OCI-LY1 (cell line): ENCODE results near the gene WFDC12.

ENCODE experiments used
- CTCF ChIP-seq: fragments of 200-600 bp; sonication (generic), shearing (Covaris generic); IDR thresholded peaks from 2 replicates; pipeline ENCODE4 v1.5.1; 2017; ENCODE audit warnings: mild to moderate bottlenecking, antibody characterized with exemption, low read length, moderate library complexity, mixed read lengths
- EZH2 ChIP-seq: fragments of 200-600 bp; sonication (generic), shearing (Covaris generic); IDR thresholded peaks from 2 replicates; pipeline ENCODE4 v1.8.0; 2017; ENCODE audit warnings: borderline replicate concordance, mixed run types, mild to moderate bottlenecking, antibody characterized with exemption, low read length, moderate library complexity, mixed read lengths

GRCh38 chr20:45154183-45154582 is 29.9 kb upstream of the WFDC12 start:
- TF ChIP-seq EZH2 (no peak), CTCF (no peak)
